ENCODE results near the gene BRCC3. TPM values are rescaled to one million over a fixed set of nuclear protein-coding genes. Genes with fewer than 3 reads are reported as not detected.
A peak's percentile ranks its signal among the peaks of the same experiment; 100 is the strongest.
"Not testable (repeated sequence)": the region's sequence is repeated elsewhere in the genome, so short reads cannot be mapped to it uniquely, and the experiment has no call there.

BRCC3 gene
- polyA plus RNA-seq, 1 donor from 2014 or later: 23.4 TPM

- H3K9me3 Mint-ChIP-seq: no peaks in the 10 kb centered on the region
- H3K27ac Mint-ChIP-seq: no peak overlapping the region
- H3K4me3 Mint-ChIP-seq: no peak overlapping the region
- H3K27me3 Mint-ChIP-seq: no peaks in the 10 kb centered on the region
- peaks cover 2% of the 10 kb centered on the region for H3K36me3 Mint-ChIP-seq
- H3K4me1 Mint-ChIP-seq: no peaks in the 10 kb centered on the region
Observed at GRCh38 chrX:155086202-155086840, 15.0 kb downstream of the BRCC3 start.

DNA sequence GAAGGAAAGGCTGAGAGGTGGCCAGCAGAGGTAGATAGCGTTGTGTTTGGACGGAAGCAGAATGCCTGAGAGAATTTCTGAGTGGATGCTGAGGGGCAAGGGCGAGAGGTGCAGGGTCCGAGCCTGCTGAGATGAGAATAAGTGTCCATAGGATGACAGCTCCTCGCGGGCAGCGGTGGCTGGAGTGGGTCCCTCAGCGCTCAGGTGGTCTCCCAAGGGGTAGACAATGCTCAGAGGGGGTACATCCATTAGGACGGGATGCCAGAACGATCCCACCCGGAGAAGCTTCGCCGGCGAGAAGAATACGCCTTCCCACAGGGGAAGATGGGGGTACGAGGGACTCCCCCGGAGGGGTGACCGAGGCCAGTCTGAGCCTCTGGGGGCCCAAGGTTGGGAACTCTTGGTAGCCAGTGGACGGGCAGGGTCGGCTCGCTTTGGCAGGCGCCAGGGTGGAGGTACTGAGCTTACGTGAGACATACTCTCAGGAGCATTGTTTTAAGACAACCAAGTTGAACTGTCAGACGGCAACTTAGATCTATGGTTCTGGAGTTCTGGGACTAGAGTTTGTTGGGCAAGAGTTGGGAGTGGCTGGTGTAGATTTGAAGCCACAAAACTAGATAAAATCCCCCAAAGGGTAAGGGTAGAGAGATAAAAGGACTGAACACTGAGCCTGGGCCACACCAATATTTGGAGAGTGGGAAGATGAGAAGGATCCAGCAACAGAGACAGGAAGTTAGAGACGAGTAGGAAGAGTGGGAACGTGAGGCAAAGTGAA, 15.8 kb downstream of the BRCC3 start:
- no peaks in the 10 kb centered on the region for H3K9me3 Mint-ChIP-seq
- H3K27ac Mint-ChIP-seq: peak overlapping the region in 1 of 3 donors; percentile 29
- H3K36me3 Mint-ChIP-seq: peaks cover 2% of the 10 kb centered on the region
- no peaks in the 10 kb centered on the region for H3K27me3 Mint-ChIP-seq
- no peak overlapping the region for H3K4me3 Mint-ChIP-seq
- H3K4me1 Mint-ChIP-seq: no peaks in the 10 kb centered on the region

DNA sequence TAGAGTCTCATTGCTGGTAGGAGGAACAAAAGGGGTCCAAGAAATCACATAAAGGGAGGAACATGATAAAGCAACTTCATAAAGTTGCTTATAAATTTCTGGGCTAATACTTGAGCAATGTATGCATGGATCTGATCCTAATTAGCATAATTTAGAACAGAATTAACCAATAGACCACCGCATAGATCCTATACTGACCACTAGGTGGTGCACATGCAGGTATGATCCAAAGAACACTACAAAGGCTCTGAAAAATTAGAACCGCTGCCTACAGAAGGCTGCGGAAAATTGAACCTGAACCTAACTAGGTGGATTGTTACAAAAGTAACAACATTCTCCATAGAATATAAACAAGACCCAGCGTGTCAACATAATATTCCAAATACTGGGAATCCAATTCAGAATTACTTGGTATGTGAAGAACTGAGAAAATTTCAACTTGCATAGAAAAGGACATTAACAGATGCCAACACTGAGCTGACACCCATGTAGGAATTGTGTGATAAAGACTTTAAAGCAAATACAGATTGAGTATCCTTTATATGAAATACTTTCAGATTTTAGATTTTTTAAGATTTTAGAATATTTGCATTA, 23.3 kb downstream of the BRCC3 start:
- Mint-ChIP-seq H3K27me3 (no peaks in the 10 kb centered on the region), H3K36me3 (no peaks in the 10 kb centered on the region), H3K4me3 (no peak overlapping the region), H3K27ac (no peak overlapping the region), H3K4me1 (peaks cover 0 to 3% (median 0%) of the 10 kb centered on the region in 3 donors), H3K9me3 (no peaks in the 10 kb centered on the region)

- Mint-ChIP-seq H3K4me1 (peaks cover 0 to 4% (median 0%) of the 10 kb centered on the region in 3 donors), H3K27me3 (no peaks in the 10 kb centered on the region), H3K36me3 (peaks cover 5% of the 10 kb centered on the region), H3K4me3 (no peak overlapping the region), H3K9me3 (no peaks in the 10 kb centered on the region), H3K27ac (no peak overlapping the region)
Observed at GRCh38 chrX:155105919-155106318, 34.6 kb downstream of the BRCC3 start.

GRCh38 chrX:155108427-155108826, 37.1 kb downstream of the BRCC3 start:
- Mint-ChIP-seq H3K27me3 (no peaks in the 10 kb centered on the region), H3K27ac (no peak overlapping the region), H3K36me3 (peaks cover 5% of the 10 kb centered on the region), H3K4me1 (peaks cover 0 to 4% (median 0%) of the 10 kb centered on the region in 3 donors), H3K9me3 (no peaks in the 10 kb centered on the region), H3K4me3 (peak overlapping the region in 1 of 4 donors; percentile 6)

GRCh38 chrX:155112171-155112570, 40.9 kb downstream of the BRCC3 start:
- Mint-ChIP-seq H3K27me3 (no peaks in the 10 kb centered on the region), H3K4me3 (no peak overlapping the region), H3K36me3 (peaks cover 3% of the 10 kb centered on the region), H3K27ac (no peak overlapping the region), H3K9me3 (peaks cover 0 to 5% (median 4%) of the 10 kb centered on the region in 3 donors), H3K4me1 (peaks cover 0 to 1% (median 0%) of the 10 kb centered on the region in 3 donors)

- Mint-ChIP-seq H3K27ac (no peak overlapping the region), H3K4me3 (no peak overlapping the region), H3K9me3 (peaks cover 0 to 5% (median 4%) of the 10 kb centered on the region in 3 donors), H3K27me3 (no peaks in the 10 kb centered on the region), H3K36me3 (peaks cover 3% of the 10 kb centered on the region), H3K4me1 (no peaks in the 10 kb centered on the region)
Observed at GRCh38 chrX:155113097-155113496, 41.8 kb downstream of the BRCC3 start.

- Mint-ChIP-seq H3K9me3 (peaks cover 0 to 6% (median 5%) of the 10 kb centered on the region in 3 donors), H3K4me1 (no peaks in the 10 kb centered on the region), H3K27ac (no peak overlapping the region), H3K36me3 (peaks cover 6% of the 10 kb centered on the region), H3K4me3 (no peak overlapping the region), H3K27me3 (no peaks in the 10 kb centered on the region)
Observed at GRCh38 chrX:155115174-155115819, 44.0 kb downstream of the BRCC3 start.

DNA sequence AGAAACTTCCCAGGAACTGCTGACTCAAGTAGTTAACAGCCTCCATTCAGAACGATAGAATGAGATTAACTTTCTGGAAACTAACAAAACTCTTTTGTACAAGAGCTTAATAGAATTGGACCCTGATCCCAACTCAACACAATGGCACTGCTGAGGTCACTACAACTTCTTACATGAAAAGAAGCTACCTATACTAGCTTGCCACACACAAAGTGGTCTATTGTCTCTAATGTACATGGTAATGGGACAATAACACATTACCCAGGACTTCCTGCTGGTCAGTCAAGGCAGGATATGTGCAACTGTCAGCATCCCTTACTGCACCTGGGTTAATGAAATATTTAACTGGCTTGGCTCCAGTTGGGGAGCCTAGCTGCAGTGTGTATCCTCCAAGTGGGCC, 56.2 kb downstream of the BRCC3 start:
- Mint-ChIP-seq H3K27ac (no peak overlapping the region), H3K9me3 (peaks cover 2 to 17% (median 4%) of the 10 kb centered on the region in 3 donors), H3K4me1 (no peaks in the 10 kb centered on the region), H3K36me3 (peaks cover 9% of the 10 kb centered on the region), H3K4me3 (no peak overlapping the region), H3K27me3 (no peaks in the 10 kb centered on the region)

GRCh38 chrX:155127940-155128339, 56.6 kb downstream of the BRCC3 start:
- peak overlapping the region in 1 of 3 donors; percentile 47 for H3K27ac Mint-ChIP-seq
- H3K4me3 Mint-ChIP-seq: no peak overlapping the region
- peaks cover 2 to 17% (median 4%) of the 10 kb centered on the region in 3 donors for H3K9me3 Mint-ChIP-seq
- H3K27me3 Mint-ChIP-seq: no peaks in the 10 kb centered on the region
- H3K36me3 Mint-ChIP-seq: peaks cover 9% of the 10 kb centered on the region
- H3K4me1 Mint-ChIP-seq: no peaks in the 10 kb centered on the region

DNA sequence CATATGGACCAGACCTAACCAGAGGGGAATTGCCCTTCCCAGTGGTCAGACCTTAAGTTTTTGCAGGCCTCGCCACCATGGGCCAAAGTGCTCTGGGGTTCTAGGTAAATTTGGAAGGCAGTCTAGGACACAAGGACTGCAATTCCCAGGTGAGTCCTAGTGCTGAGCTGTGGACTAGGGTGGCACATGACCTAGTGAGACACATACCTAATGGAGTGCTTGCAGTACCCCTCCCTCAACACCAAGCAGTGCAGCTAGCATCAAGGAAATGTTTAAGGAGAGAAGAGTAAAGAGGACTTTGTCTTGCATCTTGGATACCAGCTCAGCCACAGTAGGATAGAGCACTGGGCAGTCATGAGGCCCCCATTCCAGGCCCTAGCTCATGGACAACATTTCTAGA, 60.8 kb downstream of the BRCC3 start:
- no peaks in the 10 kb centered on the region for H3K36me3 Mint-ChIP-seq
- H3K9me3 Mint-ChIP-seq: peaks cover 0 to 12% (median 0%) of the 10 kb centered on the region in 3 donors

DNA sequence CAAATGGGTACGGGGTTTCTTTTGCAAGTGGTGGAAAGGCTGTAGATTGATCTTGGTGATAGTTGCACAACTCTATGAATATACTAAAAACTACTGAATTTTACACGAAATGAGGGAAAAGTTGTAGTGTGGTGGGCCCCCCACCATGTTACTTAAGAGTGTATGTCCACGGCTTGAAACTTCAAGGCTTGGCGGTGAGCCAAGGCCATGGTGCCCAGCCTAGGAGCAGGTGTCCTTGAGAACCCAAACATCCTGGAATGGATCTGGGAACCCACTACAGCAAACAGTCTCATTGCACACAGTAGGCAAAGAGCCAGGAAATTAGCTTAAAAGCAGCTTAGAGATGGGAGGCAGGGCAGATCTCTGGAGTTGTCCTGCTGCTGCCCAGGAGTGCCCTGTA, 62.9 kb downstream of the BRCC3 start:
- no peaks in the 10 kb centered on the region for H3K36me3 Mint-ChIP-seq
- H3K9me3 Mint-ChIP-seq: peaks cover 0 to 9% (median 0%) of the 10 kb centered on the region in 3 donors
- peaks cover 0 to 1% (median 0%) of the 10 kb centered on the region in 3 donors for H3K4me1 Mint-ChIP-seq
- no peaks in the 10 kb centered on the region for H3K27me3 Mint-ChIP-seq
- no peak overlapping the region for H3K4me3 Mint-ChIP-seq
- no peak overlapping the region for H3K27ac Mint-ChIP-seq

More for the DNA sequence above, 60.8 kb downstream of the BRCC3 start:
- H3K27ac Mint-ChIP-seq: no peak overlapping the region
- peaks cover 0 to 1% (median 0%) of the 10 kb centered on the region in 3 donors for H3K4me1 Mint-ChIP-seq
- no peak overlapping the region for H3K4me3 Mint-ChIP-seq
- H3K27me3 Mint-ChIP-seq: no peaks in the 10 kb centered on the region

GRCh38 chrX:155143959-155144548, 72.7 kb downstream of the BRCC3 start:
- Mint-ChIP-seq H3K36me3 (no peaks in the 10 kb centered on the region), H3K4me1 (no peaks in the 10 kb centered on the region), H3K27ac (no peak overlapping the region), H3K27me3 (peaks cover 2% of the 10 kb centered on the region), H3K9me3 (peaks cover 0 to 2% (median 0%) of the 10 kb centered on the region in 3 donors), H3K4me3 (no peak overlapping the region)

GRCh38 chrX:155144926-155145325, 73.6 kb downstream of the BRCC3 start:
- H3K27me3 Mint-ChIP-seq: peaks cover 2% of the 10 kb centered on the region
- H3K4me1 Mint-ChIP-seq: no peaks in the 10 kb centered on the region
- peaks cover 0 to 4% (median 2%) of the 10 kb centered on the region in 3 donors for H3K9me3 Mint-ChIP-seq
- H3K36me3 Mint-ChIP-seq: no peaks in the 10 kb centered on the region
- no peak overlapping the region for H3K27ac Mint-ChIP-seq
- no peak overlapping the region for H3K4me3 Mint-ChIP-seq

GRCh38 chrX:155147612-155148011, 76.3 kb downstream of the BRCC3 start:
- H3K27ac Mint-ChIP-seq, H3K4me1 Mint-ChIP-seq, H3K9me3 Mint-ChIP-seq, H3K27me3 Mint-ChIP-seq, H3K36me3 Mint-ChIP-seq, H3K4me3 Mint-ChIP-seq: not testable (repeated sequence)

All from IgD-negative memory B cell (primary cell).